Ammon's horn (tissue), 1 donor: ENCODE measurements around the gene TNS3.
"Not testable (repeated sequence)": the region's sequence is repeated elsewhere in the genome, so short reads cannot be mapped to it uniquely, and the experiment has no call there.

Experiments
- DNase-seq: peaks from one replicate; pipeline ENCODE4 v3.0.0-alpha.2; 2016; ENCODE audit warnings: low spot score

Gene TNS3

DNA sequence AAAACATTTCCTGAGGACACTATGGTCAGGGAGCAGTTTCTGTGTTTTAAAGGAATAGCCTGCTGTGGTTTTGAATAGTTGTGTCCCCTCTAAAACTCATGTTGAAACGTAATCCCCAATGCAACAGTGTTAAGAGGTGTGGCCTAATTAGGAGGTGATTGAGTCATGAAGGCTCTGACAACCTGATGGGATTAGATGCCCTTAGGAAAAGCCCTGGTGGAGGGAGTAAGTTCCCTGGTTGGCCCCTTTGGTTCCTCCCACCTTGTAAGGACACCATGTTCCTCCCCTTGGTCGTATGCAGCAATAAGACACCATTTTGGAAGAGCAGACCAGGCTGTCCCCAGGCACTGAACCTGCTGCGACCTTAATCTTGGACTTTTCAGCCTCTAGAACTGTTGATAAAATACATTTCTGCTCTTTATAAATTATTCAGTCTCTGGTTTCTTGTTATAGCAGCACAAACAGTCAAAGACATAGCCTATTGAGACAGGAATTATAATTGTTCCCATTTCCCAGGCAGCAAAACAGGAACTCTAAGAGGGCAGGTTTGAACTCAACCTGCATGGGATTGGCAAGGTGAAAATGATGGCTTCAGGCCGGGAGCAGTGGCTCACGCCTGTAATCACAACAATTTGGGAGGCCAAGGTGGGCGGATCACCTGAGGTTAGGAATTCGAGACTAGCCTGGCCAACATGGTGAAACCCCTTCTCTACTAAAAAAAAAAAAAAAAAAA is 20.5 kb upstream of the TNS3 start:
- DNase-seq = no peak

DNA sequence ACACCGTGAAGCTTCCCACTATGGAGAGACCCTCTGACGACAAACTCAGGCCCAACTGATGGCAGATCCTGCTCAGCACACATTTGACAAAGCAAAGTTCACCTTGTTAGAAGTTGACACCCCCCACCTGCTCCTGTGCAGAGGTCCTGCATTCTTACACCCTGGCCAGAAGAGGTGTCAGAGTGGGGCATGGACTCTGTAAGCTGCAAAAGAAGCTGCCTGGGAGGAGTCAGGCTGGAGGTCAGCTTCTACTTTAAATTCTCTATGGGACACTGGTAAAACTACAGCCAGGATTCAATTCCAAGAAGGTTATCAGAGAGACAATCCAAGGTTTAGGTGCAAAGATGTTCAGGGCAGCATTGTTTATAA is 20.0 kb upstream of the TNS3 start:
- DNase-seq = no peak

DNA sequence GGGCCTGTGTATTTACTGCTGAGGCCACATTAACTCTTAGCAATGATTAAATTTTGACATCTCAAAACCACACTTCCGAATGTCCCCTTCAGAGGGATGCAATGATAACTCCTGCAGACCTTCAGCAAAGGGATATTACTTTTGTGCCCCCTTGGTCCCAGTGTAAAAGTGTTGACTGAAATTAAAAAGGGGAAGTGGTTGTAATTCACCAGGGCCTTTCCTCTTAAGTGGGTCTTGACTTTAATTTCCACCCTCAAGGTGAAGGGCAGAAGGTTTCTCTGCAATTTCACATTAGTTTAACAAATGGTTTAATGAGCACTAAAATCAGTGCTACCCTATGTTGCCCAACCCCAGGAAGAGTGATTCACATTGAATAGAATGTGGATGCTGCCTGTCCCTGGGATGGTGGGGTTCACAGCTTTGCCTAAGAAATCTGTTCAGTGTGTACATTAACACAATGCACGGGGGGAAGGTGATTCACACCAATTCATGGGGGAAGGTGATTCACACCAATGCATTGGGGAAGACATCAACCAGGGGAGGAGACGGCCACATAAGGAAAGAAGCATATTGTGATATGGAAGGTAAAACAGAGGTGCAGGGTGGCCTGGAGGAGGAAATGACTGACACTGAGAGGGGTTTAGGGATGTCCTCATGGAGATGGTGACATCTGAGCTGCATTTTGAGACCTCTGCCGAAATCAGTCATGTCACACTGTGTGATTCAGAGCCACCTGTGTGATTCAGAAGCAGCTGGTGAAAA is 19.4 kb upstream of the TNS3 start:
- DNase-seq = no peak

DNA sequence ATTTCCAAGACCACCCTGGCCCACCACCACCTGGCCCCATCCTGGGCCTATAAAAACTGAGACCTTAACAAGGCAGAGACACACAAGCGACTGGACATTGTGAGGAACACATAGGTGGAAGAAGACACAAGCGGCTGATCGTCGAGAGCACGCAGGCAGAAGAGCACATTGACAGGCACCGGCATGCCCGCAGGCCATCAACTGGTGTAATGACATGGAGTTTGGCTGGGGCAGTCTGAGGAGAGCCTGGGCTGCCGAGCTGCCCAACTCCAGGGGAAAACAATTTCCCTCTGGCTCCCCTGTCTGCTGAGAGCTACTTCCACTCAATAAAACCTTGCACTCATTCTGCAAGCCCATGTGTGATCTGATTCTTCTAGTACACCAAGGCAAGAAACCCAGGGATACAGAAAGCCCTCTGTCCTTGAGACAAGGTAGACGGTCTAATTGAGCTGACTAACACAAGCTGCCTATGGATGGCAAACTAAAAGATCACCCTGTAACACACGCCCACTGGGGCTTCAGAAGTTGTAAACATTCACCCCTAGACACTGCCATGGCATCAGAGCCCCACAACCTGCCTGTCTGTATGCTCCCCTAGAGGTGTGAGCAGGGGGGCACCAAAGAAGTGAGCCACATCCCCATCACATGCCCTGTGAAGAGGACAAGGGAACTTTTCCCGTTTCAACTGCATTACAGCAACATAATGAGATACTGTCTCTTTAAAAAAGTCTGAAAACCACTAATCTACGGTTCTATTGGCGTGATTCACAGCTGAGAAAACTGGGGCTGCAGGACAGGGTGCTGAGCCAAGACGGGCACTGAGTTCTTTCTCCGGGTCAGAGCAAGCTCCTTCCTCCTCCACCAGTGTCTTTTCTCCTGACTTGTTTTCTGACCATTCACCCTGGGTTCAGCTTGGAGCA is 18.5 kb upstream of the TNS3 start:
- DNase-seq = no peak

DNA sequence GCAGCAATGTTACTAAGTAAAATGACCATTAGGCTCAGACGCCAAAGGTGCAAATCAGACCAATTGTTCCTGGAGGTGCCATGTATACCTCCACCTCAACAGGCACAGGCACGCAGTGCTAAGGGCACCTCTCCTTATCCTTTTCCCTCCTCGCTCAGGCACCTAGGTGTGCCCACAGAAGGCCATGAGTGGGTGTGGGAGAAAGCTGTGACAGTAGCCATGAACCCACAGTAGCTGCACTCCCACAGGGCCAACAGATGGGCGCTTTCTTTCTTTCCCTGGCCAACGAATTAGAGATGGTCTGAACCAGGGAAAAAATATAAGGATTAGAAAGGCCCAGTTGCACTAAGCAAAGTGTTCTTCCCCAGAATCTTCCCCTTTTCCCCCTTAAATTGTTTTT is 15.5 kb upstream of the TNS3 start:
- DNase-seq = no peak

DNA sequence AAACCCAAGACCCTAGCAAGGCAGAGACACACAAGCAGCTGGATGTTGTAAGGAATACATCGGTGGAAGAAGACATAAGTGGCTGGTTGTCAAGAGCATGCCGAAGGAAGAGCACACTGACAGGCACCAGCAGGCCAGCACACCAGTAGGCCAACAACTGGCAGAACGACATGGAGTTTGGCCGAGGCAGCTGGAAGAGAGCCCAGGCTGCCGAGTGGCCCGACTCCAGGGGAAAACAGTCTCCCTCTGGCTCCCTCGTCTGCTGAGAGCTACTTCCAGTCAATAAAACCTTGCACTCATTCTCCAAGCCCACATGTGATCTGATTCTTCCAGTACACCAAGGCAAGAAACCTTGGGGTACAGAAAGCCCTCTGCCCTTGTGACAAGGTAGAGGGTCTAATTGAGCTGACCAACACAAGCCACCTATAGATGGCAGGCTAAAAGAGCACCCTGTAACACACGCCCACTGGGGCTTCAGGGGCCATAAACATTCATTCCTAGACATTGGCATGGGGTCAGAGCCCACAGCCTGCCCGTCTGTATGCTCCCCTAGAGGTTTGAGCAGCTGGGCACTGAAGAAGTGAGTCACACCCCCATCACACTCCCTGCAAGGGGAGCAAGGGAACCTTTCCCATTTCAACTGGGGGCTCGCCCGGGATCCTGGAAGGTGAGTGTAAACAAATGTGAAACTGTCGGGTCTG is 14.7 kb upstream of the TNS3 start:
- peak; percentile 70 for DNase-seq

DNA sequence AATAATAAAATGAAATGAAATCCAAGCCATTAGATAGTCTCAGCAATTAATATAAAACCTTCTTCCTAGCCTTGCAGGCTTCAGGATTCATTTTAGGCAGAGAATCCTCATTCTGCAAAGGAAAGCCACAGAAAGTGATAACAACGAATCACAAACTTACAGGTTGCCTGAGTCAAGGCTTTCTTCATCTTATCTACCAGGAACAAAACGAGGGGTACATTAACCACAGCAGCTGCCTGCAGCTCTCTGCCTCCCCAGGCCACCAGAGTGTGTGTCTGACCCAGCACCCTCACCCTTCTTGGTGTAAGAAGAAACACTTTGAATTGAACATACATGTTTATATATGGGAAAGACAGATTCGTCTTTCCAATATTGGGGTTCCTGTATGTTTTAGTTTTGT is 12.5 kb upstream of the TNS3 start:
- no peak for DNase-seq

DNA sequence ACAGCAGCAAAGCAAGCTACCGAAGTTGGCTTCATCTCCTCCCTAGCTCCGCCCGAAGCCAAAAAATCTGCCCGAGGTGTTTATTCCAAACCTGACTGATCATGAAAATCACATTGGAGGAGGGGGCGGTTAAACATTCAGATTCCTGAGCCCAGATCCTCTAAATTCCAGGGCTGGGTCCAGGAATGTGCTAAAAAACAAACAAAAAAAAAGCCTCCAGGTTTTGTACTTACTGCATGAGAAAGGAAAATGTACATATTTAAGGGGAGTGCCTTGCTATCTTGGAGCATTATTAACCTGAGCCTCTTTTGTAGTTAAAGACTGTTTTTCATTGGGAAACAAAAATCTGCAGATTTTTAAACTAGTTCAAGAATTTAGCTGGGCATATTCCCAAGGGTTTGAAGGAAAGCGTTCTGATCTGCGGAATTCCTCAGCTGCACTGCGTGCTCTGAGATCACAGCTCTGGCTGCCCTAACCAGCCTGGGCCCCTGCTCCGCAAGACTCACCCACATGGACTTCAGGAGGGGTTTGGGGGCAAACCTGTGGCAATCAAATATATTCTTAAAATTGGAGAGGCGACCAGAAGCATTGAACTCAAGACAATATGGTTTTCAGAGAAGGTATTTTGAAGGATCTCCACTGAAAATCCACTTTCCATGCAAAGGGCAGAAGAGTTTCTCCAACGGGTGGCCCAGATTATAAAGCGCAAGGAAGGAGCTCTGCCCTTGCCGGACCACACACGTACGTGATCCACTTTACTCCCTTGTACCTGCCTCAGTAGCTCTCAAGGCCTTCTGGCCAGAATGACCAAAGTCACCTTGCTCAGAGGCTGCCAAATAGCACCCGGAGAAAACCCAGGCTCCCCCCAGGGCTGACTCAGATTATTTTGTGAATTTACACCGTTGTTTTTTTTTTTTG is 10.0 kb upstream of the TNS3 start:
- no peak for DNase-seq

DNA sequence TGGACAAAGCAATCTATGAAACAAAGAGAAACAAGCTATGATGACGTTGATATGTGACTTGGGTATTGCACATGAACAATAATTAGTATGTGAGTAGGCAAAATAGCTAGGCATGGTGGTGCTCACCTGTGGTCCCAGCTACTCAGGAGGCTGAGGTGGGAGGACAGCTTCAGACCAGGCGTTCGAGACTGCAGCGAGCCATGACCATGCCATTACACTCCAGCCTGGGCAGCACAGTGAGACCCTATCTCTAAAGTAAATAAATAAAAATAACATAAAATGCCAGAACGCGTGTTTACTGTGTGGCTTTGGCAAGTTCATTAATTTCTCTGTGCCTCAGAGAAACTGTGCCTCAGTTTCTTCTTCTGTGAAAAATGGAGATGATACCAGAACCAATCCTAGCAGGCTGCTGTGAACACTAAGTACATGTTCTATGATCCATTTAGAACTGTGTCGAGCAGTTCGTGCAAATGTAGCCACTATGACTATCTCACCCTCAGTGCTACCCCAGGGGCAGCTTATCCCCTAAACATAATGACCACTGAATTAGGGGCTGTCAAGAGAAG is 9.3 kb upstream of the TNS3 start:
- DNase-seq = no peak

DNA sequence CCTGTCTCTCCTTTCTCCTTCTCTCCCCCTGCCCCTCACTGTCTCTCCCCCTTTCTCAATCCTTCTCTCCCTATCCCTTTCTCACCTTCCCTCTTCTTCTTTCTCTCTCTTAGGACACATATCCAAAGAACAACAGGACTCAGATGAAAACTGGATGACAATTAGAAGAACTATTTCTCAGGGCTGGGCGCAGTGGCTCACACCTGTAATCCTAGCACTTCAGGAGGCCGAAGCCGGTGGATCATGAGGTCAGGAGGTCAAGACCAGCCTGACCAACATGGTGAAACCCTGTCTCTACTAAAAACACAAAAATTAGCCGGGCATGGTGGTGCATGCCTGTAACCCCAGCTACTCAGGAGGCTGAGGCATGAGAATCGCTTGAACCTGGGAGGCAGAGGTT is 8.3 kb upstream of the TNS3 start:
- not testable (repeated sequence) for DNase-seq

DNA sequence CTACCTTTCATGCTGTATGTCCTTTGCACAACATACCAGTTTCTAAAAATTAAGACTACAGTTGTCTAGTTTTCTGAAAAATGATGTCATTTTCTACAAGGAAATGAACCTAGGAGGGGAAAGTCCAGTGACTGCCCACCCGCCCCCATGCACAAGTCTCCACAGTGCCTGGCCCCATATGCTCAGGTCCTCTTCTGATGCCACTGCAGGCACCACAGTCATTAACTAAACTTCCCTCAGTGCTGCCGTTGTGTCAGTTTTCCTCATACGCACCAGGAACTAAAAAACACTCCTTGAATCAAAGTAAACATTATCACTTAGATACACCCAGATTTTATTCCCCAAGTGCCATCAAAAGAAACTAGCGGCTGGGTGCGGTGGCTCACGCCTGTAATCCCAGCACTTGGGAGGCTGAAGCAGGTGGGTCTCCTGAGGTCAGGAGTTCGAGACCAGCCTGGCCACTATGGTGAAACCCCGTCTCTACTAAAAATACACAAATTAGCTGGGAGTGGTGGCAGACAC is 6.9 kb upstream of the TNS3 start:
- no peak for DNase-seq

DNA sequence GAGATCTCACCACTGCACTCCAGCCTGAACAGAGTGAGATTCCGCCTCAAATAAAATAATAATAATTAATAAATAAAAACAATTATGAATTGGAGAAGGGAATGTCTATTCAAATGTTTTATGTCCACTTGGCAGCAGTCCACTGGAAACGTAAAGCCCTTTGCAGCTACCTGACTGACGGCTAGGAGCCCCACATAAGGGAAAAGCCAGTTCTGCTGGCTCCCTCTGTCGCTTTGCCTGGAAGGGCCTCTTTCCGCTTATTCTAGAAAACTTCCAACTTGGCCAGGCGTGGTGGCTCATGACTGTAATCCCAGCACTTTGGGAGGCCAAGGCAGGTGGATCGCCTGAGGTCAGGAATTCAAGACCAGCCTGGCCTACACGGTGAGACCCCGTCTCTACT is 6.1 kb upstream of the TNS3 start:
- DNase-seq = no peak

DNA sequence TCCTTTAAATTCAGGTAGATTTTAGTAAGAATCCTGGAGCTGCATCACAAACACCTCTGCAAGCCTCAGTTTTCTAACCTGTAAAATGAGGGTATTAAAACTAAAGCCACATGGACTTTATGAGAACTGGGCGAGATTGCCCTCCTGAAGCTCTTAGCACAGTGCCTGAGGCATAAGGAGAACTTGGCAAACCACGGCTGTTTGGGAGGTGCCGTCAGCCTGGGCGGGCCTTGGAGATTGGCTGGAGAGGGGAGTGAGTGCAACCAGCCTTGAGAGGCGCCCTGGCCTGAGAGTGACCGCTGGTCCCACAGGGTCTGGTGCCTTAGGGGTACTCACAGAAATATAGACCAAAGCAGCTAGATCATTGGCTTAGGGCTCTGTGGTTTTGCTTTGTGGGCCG is 5.4 kb upstream of the TNS3 start:
- no peak for DNase-seq

DNA sequence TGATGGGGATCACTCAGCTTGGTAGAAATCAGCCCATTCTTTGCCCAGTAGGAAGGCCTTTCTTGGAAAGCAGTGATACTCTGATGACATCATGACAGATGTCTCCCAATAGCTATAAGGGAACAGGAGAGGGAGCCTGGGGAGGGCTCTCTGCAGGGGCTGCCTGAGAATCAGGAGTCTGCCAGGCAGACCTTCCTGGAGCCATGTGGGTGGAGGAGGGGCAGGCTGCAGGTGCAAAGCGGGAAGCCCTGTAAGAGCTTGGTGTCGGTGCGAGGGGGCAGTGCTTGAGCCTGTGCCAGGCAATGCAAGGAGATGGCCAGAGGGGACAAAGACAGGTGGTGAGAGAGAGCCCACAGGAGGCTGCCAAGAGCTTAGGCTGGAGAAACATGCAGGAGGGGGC is 5.0 kb upstream of the TNS3 start:
- DNase-seq = no peak

DNA sequence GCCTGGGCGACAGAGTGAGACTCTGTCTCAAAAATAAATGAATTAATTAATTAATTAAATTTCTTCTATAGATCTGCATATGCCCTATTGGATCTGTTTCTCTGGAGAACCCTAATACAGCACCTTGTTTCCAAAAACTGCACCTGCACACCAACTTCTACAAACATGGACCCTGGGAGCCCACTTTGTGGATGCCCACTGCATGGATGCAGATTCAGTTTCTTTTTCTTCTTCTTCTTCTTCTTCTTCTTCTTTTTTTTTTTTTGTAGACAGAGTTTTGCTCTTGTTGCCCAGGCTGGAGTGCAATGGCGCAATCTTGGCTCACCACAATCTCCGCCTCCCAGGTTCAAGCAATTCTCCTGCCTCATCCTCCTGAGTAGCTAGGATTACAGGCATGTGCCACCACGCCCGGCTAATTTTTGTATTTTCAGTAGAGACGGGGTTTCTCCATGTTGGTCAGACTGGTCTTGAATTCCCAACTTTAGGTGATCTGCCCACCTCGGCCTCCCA is 4.3 kb upstream of the TNS3 start:
- not testable (repeated sequence) for DNase-seq

DNA sequence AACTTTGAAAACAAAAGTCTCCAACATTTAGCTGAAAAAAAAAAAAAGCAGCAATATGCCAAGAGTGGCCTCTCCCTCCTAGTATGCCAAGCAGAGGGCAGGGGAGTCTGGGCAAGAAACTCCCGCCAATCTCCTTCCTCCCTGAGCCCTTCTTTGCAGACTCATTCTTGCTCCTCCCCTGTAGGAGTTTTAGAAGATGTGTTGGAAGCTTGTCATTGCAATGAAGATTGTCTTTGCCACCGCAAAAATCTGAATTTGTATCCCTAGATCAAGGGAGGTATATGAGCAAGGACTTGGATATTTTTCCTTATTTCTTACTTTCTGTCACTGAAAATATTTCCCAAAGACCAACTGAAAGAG is 2.6 kb upstream of the TNS3 start:
- no peak for DNase-seq

DNA sequence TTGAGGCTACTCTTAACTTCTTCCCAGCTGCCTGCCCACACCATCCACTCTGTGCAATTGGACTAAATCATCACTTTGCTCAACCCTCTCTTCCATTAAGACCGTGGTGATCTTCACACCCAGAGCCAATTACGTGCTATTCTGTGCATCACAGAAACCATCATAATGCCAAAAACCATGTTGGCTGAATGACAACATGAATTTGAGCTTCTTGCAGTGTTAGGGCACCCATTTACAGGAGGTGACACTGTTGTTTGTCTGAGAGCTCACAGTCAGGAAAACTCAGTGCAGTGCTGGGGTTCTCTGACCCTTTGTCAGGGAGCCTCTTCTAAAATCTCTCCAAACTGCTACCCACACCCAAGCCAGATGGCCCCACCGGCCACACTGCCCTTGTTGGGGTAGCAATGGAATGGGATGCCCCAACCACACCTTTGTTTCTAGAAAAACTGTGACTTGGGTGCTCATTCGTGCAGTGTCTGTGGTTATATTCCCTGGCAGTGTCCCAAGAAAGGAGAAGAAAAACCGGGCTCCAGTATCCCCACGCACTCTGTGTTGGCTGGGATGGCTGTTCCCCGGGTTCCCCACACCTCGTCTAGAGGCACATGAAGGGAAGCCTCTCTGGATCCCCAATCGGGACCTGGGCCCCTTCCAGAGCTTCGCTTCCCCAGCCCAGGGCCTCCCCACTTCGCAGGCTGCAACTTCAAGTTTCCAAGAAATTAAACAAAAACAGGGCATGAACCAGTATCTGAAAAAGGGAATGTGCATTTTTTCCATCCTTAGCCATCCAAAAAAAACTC is 2.0 kb upstream of the TNS3 start:
- no peak for DNase-seq

DNA sequence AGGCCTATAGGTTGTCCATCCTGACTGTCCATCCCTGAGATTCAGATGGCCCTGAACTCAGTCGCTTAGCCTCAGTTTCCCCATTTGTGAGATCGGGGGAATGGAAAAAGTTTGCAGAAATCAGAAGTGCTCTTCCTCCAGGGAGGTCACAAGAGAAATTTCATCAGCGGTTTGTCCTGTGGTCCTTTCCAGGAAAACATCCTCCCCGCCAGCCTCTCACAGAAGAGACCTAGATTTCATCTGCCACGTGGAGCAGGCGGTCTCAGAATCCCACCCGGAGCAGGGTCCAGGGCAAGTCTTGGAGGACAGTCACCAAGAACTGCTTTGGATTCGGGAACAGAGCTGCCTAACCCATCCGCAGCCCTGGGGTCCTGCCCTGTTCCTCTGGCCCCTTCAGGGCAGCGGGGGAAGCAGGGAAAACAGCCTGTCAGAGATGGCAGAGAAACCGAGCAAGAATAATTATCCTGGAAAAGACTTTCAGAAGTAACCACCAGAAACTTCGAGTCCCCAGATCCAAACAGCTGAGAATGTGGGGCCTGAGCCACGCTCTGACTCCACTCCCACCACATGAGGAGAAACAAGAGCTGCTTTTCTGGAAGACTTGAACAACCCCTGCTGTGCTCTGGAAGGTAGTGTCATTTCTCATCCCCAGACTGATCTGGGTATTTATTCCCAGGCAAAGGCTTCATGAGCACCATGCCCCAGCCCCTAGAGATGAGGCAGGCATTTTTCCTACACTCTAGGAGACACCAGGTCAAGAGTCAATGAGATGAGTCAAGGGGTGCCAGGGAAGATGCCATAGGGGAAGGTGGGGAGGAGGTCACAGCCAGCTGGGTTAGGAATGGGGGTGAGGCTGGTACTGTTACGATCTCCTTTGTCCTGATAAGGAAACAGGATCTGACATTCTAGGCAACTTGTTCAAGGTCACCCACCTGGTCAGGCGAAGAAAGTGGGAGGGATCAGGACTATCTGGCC is 1.1 kb upstream of the TNS3 start:
- no peak for DNase-seq
